Esophagus muscularis mucosa (tissue), 4 donors: ENCODE data around the gene SRP19. TPM values are rescaled to one million over a fixed set of nuclear protein-coding genes. Genes with fewer than 3 reads are reported as not detected.

Source experiments
- DNase-seq: peaks from one replicate; pipeline ENCODE4 v3.0.0-alpha.2; 2017; ENCODE audit errors: extremely low spot score
- H3K27ac ChIP-seq, 4 donors: fragments of 200-600 bp; sonication (generic); replicated peaks in 1 of 4; 1 replicate in 3 of 4; 2 replicates in 1 of 4; pipeline ENCODE4 v1.5.1; 2016 to 2019; ENCODE audit warnings: mild to moderate bottlenecking in 1 of 4
- H3K27me3 ChIP-seq, 4 donors: fragments of 200-600 bp; sonication (generic); one replicate each; pipeline versions ENCODE4 v1.5.1 to v1.6.0; 2016 to 2019
- H3K36me3 ChIP-seq, 4 donors: fragments of 200-600 bp; sonication (generic); one replicate each; pipeline ENCODE4 v1.5.1; 2016 to 2019
- H3K4me1 ChIP-seq, 4 donors: fragments of 200-600 bp; sonication (generic); one replicate each; pipeline ENCODE4 v1.5.1; 2016 to 2019
- H3K4me3 ChIP-seq, 4 donors: fragments of 200-600 bp; sonication (generic); 1 replicate in 2 of 4; 2 replicates in 2 of 4; pipeline ENCODE4 v1.5.1; 2016 to 2019; ENCODE audit warnings: mild to moderate bottlenecking in 4 of 4, moderate library complexity in 1 of 4
- H3K9me3 ChIP-seq, 4 donors: fragments of 200-600 bp; sonication (generic); 1 replicate in 3 of 4; 2 replicates in 1 of 4; pipeline ENCODE4 v1.5.1; 2016 to 2019
- CTCF ChIP-seq, 3 experiments: fragments of 200-600 bp in 2 of 3; fragments of 450-650 bp in 1 of 3; sonication (generic) in 2 of 3; IDR thresholded peaks; one replicate each; pipeline ENCODE4 v1.5.1; 2017 to 2019; ENCODE audit warnings: antibody characterized with exemption in 3 of 3, mild to moderate bottlenecking in 2 of 3, moderate library complexity in 1 of 3
- EP300 ChIP-seq: sonication (generic); formaldehyde crosslinking; IDR thresholded peaks from one replicate; pipeline ENCODE4 v1.6.1; 2017; ENCODE audit warnings: antibody characterized with exemption
- POLR2A ChIP-seq: fragments of 450-650 bp; IDR thresholded peaks from one replicate; pipeline ENCODE4 v1.6.1; 2017; ENCODE audit warnings: antibody characterized with exemption, moderate library complexity, mild to moderate bottlenecking, low read depth
- POLR2AphosphoS5 ChIP-seq, 2 donors: sonication (generic); formaldehyde crosslinking; IDR thresholded peaks; one replicate each; pipeline ENCODE4 v1.6.1; 2017; ENCODE audit warnings: antibody characterized with exemption in 2 of 2
- WGBS: methylation state at CpG from one replicate; pipeline ENCODE4 v1.1.5; 2018; 5-methylcytosine and 5-hydroxymethylcytosine counted together
- intact Hi-C: fragments of 100-400 bp; cut with DNase I; formaldehyde crosslinking; loops from one replicate; pipeline ENCODE4 v1.15.1; 2023
- total RNA-seq, 4 donors: library from RNA; depleted of rRNA; stranded (reverse); fragments of >200 nt; gene quantifications; one replicate each; pipeline versions ENCODE4 v1.1.0 to v1.2.1, GENCODE V29; 2016

SRP19 gene
- total RNA-seq, 4 donors from 2014 or later = 39.0 to 61.9 (median 55.0) TPM

GRCh38 chr5:112910529-112910928 is 49.4 kb downstream of the SRP19 start:
- intact Hi-C loops = no loop called here
- 100% methylated on average over 1 of the region's 1 CpG for WGBS
- no peaks in the 10 kb centered on the region for H3K9me3 ChIP-seq

GRCh38 chr5:112914584-112914983 is 53.5 kb downstream of the SRP19 start:
- H3K27me3 ChIP-seq = no peaks in the 10 kb centered on the region
- no peak overlapping the region for H3K27ac ChIP-seq
- intact Hi-C loops = no loop called here
- H3K36me3 ChIP-seq = peaks cover 10 to 59% (median 32%) of the 10 kb centered on the region in 4 donors
- 83% methylated on average over 4 of the region's 4 CpGs for WGBS
- no peak for TF ChIP-seq POLR2A
- no peak for TF ChIP-seq POLR2AphosphoS5 (IDR thresholded peaks at IDR 0.05)
- no peak for TF ChIP-seq EP300
- no peak for TF ChIP-seq CTCF (IDR thresholded peaks at IDR 0.05)
- peaks cover 56 to 67% (median 60%) of the 10 kb centered on the region in 4 donors for H3K4me1 ChIP-seq
- no peak for DNase-seq
- no peaks in the 10 kb centered on the region for H3K9me3 ChIP-seq
- no peak overlapping the region for H3K4me3 ChIP-seq

More at GRCh38 chr5:112910529-112910928, 49.4 kb downstream of the SRP19 start:
- no peak for DNase-seq
- peaks cover 28 to 38% (median 32%) of the 10 kb centered on the region in 4 donors for H3K4me1 ChIP-seq
- H3K27me3 ChIP-seq = no peaks in the 10 kb centered on the region
- TF ChIP-seq EP300 = no peak
- TF ChIP-seq POLR2AphosphoS5 (IDR thresholded peaks at IDR 0.05) = no peak
- no peak for TF ChIP-seq POLR2A
- TF ChIP-seq CTCF (IDR thresholded peaks at IDR 0.05) = no peak
- H3K4me3 ChIP-seq = no peak overlapping the region
- peaks cover 8 to 46% (median 14%) of the 10 kb centered on the region in 4 donors for H3K36me3 ChIP-seq
- H3K27ac ChIP-seq = no peak overlapping the region

- Histone ChIP-seq H3K27me3 (no peaks in the 10 kb centered on the region), H3K9me3 (no peaks in the 10 kb centered on the region), H3K27ac (no peak overlapping the region), H3K4me3 (no peak overlapping the region), H3K4me1 (peaks cover 68 to 79% (median 71%) of the 10 kb centered on the region in 4 donors), H3K36me3 (peaks cover 4 to 51% (median 24%) of the 10 kb centered on the region in 4 donors)
- DNase-seq = no peak
- intact Hi-C loops = no loop called here
- no peak for TF ChIP-seq CTCF (IDR thresholded peaks at IDR 0.05)
- no peak for TF ChIP-seq POLR2AphosphoS5 (IDR thresholded peaks at IDR 0.05)
- TF ChIP-seq EP300 = no peak
- no peak for TF ChIP-seq POLR2A
- 63% methylated on average over 1 of the region's 1 CpG for WGBS
Measured at GRCh38 chr5:112915831-112916230, 54.7 kb downstream of the SRP19 start.

- TF ChIP-seq EP300 (no peak), POLR2AphosphoS5 (IDR thresholded peaks at IDR 0.05) (no peak), POLR2A (no peak)
- H3K4me1 ChIP-seq = peaks cover 68 to 78% (median 73%) of the 10 kb centered on the region in 4 donors
- intact Hi-C loops = no loop called here
- H3K36me3 ChIP-seq = peaks cover 4 to 47% (median 22%) of the 10 kb centered on the region in 4 donors
- H3K4me3 ChIP-seq = no peak overlapping the region
- no peaks in the 10 kb centered on the region for H3K9me3 ChIP-seq
- 88% methylated on average over 2 of the region's 2 CpGs for WGBS
- DNase-seq = no peak
- H3K27me3 ChIP-seq = no peaks in the 10 kb centered on the region
- H3K27ac ChIP-seq = no peak overlapping the region
Measured at GRCh38 chr5:112917453-112917995, 56.4 kb downstream of the SRP19 start.

- Histone ChIP-seq H3K36me3 (peaks cover 4 to 47% (median 22%) of the 10 kb centered on the region in 4 donors), H3K4me1 (peaks cover 66 to 80% (median 73%) of the 10 kb centered on the region in 4 donors), H3K4me3 (no peak overlapping the region), H3K9me3 (no peaks in the 10 kb centered on the region), H3K27me3 (no peaks in the 10 kb centered on the region), H3K27ac (no peak overlapping the region)
- DNase-seq = no peak
- WGBS = 95% methylated on average over 3 of the region's 3 CpGs
- no peak for TF ChIP-seq POLR2A
- TF ChIP-seq POLR2AphosphoS5 (IDR thresholded peaks at IDR 0.05) = no peak
- TF ChIP-seq EP300 = no peak
- TF ChIP-seq CTCF (IDR thresholded peaks at IDR 0.05) = no peak
- intact Hi-C loops = no loop called here
Measured at GRCh38 chr5:112918136-112918535, 57.0 kb downstream of the SRP19 start.
